ENCODE data around the gene SCN5A. TPM values are rescaled to one million over a fixed set of nuclear protein-coding genes. Genes with fewer than 3 reads are reported as not detected.

SCN5A gene
- total and polyA plus RNA-seq, 10 donors: 0.02 to 1.2 (median 0.17) TPM; not detected in 3

DNA sequence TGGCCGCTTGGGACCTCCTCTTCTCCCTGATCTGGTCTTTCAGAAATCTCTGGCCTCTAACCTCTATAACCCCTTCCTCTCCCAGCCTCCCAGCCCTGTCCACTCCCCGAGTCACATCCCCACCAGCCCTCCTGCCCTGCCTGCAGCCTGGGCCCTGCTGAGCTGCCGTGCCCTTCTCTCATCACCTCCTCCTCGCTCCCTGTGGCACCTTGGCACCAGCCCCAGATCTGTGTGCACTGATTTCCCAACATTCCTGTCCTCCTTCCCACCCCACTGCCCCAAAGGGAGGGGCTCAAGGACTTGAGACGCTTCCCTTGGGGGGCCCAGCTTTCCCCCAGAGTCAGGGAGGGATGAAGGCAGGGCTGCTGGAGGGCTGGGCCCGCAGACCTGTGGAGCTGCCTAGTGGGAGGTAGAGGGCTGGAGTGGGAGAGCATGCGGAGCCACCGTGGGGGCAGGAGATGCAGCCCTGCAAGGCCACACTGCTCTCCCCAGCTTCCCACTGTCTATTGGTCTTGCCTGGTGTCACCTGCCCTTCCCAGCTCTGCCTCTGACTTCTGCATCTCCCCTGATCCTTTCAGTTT lies 110.6 kb downstream of the SCN5A start:
- no peak overlapping the region for H3K27ac ChIP-seq
- intact Hi-C loops (cut with DNase I; ENCODE audit: low total_unique reads): no loop called here
- H3K27me3 ChIP-seq (replicated peaks in 1 of 7): no peaks in the 10 kb centered on the region
- H3K36me3 ChIP-seq: peaks cover 0 to 36% (median 0%) of the 10 kb centered on the region in 6 donors
- no peak for DNase-seq
- no peaks in the 10 kb centered on the region for H3K9me3 ChIP-seq
- no peak for TF ChIP-seq POLR2A (IDR thresholded peaks at IDR 0.05)
- TF ChIP-seq POLR2AphosphoS5 (IDR thresholded peaks at IDR 0.05): no peak
- TF ChIP-seq, protein P1, sequence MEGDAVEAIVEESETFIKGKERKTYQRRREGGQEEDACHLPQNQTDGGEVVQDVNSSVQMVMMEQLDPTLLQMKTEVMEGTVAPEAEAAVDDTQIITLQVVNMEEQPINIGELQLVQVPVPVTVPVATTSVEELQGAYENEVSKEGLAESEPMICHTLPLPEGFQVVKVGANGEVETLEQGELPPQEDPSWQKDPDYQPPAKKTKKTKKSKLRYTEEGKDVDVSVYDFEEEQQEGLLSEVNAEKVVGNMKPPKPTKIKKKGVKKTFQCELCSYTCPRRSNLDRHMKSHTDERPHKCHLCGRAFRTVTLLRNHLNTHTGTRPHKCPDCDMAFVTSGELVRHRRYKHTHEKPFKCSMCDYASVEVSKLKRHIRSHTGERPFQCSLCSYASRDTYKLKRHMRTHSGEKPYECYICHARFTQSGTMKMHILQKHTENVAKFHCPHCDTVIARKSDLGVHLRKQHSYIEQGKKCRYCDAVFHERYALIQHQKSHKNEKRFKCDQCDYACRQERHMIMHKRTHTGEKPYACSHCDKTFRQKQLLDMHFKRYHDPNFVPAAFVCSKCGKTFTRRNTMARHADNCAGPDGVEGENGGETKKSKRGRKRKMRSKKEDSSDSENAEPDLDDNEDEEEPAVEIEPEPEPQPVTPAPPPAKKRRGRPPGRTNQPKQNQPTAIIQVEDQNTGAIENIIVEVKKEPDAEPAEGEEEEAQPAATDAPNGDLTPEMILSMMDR (IDR thresholded peaks at IDR 0.05 in 8 of 11, conservative IDR thresholded peaks at IDR 0.05 in 3 of 11): no peak
- H3K4me3 ChIP-seq: no peak overlapping the region
- no peaks in the 10 kb centered on the region for H3K4me1 ChIP-seq
- 78 to 95% (median 88%) methylated on average over 7 to 8 of the region's 8 CpGs for WGBS, 5 donors

DNA sequence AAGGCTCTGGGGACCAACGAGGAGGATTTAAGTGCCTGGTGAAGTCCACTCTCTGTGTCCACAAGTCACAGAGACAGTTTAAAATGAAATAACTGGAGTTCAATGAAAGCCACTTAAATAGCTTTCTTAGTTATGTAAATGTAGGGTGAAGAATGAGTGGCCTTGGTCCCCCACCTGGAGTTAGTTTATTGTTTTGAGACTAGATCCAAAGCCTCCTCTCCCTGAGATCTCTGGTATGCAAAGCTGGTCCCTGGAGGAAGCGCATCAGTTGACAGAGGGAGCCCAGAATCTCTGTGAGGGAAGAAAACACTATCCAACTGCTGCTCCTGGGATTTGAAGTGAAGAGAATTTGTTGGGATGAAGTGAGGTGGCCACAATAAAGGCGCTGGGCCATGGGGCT lies 112.8 kb downstream of the SCN5A start:
- WGBS, 5 donors: 84 to 95% (median 89%) methylated on average over 3 of the region's 3 CpGs
- no peak for TF ChIP-seq POLR2AphosphoS5 (IDR thresholded peaks at IDR 0.05)
- TF ChIP-seq, protein P1 (IDR thresholded peaks at IDR 0.05 in 8 of 11, conservative IDR thresholded peaks at IDR 0.05 in 3 of 11): no peak
- no peak for TF ChIP-seq POLR2A (IDR thresholded peaks at IDR 0.05)
- H3K27ac ChIP-seq: no peak overlapping the region
- H3K9me3 ChIP-seq: no peaks in the 10 kb centered on the region
- no peaks in the 10 kb centered on the region for H3K4me1 ChIP-seq
- no peaks in the 10 kb centered on the region for H3K27me3 ChIP-seq (replicated peaks in 1 of 7)
- no peak for DNase-seq
- intact Hi-C loops (cut with DNase I; ENCODE audit: low total_unique reads): no loop called here
- H3K36me3 ChIP-seq: peaks cover 0 to 54% (median 0%) of the 10 kb centered on the region in 6 donors
- H3K4me3 ChIP-seq: no peak overlapping the region

DNA sequence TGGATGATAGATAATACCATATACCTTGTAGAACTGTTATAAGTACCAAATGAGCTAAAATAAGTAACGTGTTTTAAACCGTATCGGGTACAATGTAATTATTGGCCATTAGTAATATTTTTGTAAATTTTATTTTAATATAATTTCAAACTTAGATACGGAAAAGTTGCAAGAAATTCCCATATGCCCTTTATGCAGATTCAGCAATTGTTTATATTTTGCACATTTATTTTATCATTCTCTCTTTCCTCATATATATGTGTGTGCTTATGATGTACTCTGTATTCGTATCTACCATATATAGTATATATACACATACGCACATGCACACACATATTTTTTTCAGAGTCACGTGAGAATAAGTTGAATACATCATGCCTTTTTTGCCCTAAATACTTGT lies 114.9 kb downstream of the SCN5A start:
- 96 to 98% (median 97%) methylated on average over 7 of the region's 7 CpGs for WGBS, 5 donors
- no peak overlapping the region for H3K27ac ChIP-seq
- intact Hi-C loops (cut with DNase I; ENCODE audit: low total_unique reads): no loop called here
- no peak overlapping the region for H3K4me3 ChIP-seq
- H3K36me3 ChIP-seq: peaks cover 0 to 66% (median 0%) of the 10 kb centered on the region in 6 donors
- TF ChIP-seq POLR2AphosphoS5 (IDR thresholded peaks at IDR 0.05) (no peak), POLR2A (IDR thresholded peaks at IDR 0.05) (no peak)
- TF ChIP-seq, protein P1 (IDR thresholded peaks at IDR 0.05 in 8 of 11, conservative IDR thresholded peaks at IDR 0.05 in 3 of 11): no peak
- H3K9me3 ChIP-seq: no peaks in the 10 kb centered on the region
- H3K27me3 ChIP-seq (replicated peaks in 1 of 7): no peaks in the 10 kb centered on the region
- no peaks in the 10 kb centered on the region for H3K4me1 ChIP-seq
- no peak for DNase-seq

DNA sequence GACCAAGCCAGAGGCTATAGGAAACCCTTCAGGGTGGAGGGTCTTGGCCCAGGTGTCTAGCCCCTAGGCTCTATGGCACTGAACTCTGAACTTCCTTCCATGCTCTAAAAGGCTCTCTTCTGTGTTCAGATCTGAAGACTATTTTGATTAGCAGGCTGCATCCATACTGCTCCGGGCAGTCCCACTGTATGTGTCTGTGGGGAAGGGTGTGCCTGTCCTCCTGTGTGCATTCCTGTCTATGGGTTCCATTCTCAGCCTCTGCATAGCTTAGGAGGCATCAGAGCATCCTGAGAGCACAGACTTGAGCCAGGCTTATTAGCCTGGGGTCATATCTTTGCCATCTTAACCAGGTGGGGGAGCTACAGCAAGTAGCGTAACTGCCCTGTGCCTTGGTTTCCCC lies 115.3 kb downstream of the SCN5A start:
- DNase-seq: no peak
- peaks cover 0 to 70% (median 0%) of the 10 kb centered on the region in 6 donors for H3K36me3 ChIP-seq
- no peaks in the 10 kb centered on the region for H3K9me3 ChIP-seq
- no peak overlapping the region for H3K4me3 ChIP-seq
- 83 to 100% (median 99%) methylated on average over 2 of the region's 2 CpGs for WGBS, 5 donors
- no peak overlapping the region for H3K27ac ChIP-seq
- TF ChIP-seq, protein P1 (IDR thresholded peaks at IDR 0.05 in 8 of 11, conservative IDR thresholded peaks at IDR 0.05 in 3 of 11): no peak
- TF ChIP-seq POLR2AphosphoS5 (IDR thresholded peaks at IDR 0.05) (no peak), POLR2A (IDR thresholded peaks at IDR 0.05) (no peak)
- no peaks in the 10 kb centered on the region for H3K4me1 ChIP-seq
- intact Hi-C loops (cut with DNase I; ENCODE audit: low total_unique reads): no loop called here
- no peaks in the 10 kb centered on the region for H3K27me3 ChIP-seq (replicated peaks in 1 of 7)
